ENCODE results near the gene SENP2. TPM values are rescaled to one million over a fixed set of nuclear protein-coding genes. Genes with fewer than 3 reads are reported as not detected.

SENP2 gene
- total and polyA plus RNA-seq, 2 of the 13 experiments (the other 11 are each of a cell fraction or from before 2014, with no cell fraction given) = 7.7 to 46.2 TPM

- DNase-seq (ENCODE audit: low spot score) (peak; percentile 72), ATAC-seq (peak; percentile 80), FAIRE-seq (peak; percentile 80)
- no peaks in the 10 kb centered on the region for H3K27me3 ChIP-seq (ENCODE audit: control insufficient read depth in 1 of 2, insufficient read depth in 2 of 2, low read length in 2 of 2)
- H3K9me3 ChIP-seq (ENCODE audit: low read length) = no peaks in the 10 kb centered on the region
- H3K9ac ChIP-seq (ENCODE audit: insufficient read depth, low read depth, low read length) = no peak overlapping the region
- no peak overlapping the region for H3K27ac ChIP-seq (ENCODE audit: extremely low read length, insufficient read depth, low read length)
- intact Hi-C loops (cut with micrococcal nuclease; ENCODE audit: unreplicated experiment) = loop anchor here (2.0 to 5.0 kb wide), 3 partner anchors 107 to 247 kb away; no protein-coding TSS in a partner anchor
- ChIA-PET CTCF (ENCODE audit: low intra/inter-chr PET ratio, low total read pairs) (interaction anchor here (1.5 to 1.9 kb wide), 2 partner anchors 108 to 247 kb away, joined by 4 to 8 read pairs; no protein-coding TSS in a partner anchor), POLR2A (interaction anchor here (0.8 to 1.1 kb wide), 2 partner anchors 108 to 162 kb away, joined by 3 to 4 read pairs; no protein-coding TSS in a partner anchor)
- no peak overlapping the region for H3K4me2 ChIP-seq (ENCODE audit: low read depth, low read length)
- H3K36me3 ChIP-seq (replicated peaks in 1 of 2; ENCODE audit: control insufficient read depth in 1 of 2, insufficient read depth in 2 of 2, low read length in 2 of 2) = peaks cover 25 to 46% of the 10 kb centered on the region in 2 experiments
- H4K20me1 ChIP-seq (ENCODE audit: insufficient read depth, low read length) = no peaks in the 10 kb centered on the region
- no peaks in the 10 kb centered on the region for H3K4me1 ChIP-seq (ENCODE audit: insufficient read depth, low read length)
- in situ Hi-C loops (cut with HindIII; ENCODE audit: extremely low pct_ligation_motif_present, low pct_unique_long_range_greater_than_20kb) = loop anchor here (10.0 kb wide), 1 partner anchor 245 kb away; no protein-coding TSS in a partner anchor
- no peak overlapping the region for H2AFZ ChIP-seq (ENCODE audit: low read length)
- no peaks in the 10 kb centered on the region for H3K79me2 ChIP-seq (ENCODE audit: insufficient read depth, low read length)
- no TSS peak for BruUV-seq (replicated peaks)
- WGBS (ENCODE audit: low lambda C conversion rate) = 73% methylated on average over 17 of the region's 18 CpGs
- H3K4me3 ChIP-seq (replicated peaks in 1 of 3; ENCODE audit: insufficient read depth in 1 of 3, low read depth in 2 of 3, low read length in 3 of 3) = no peak overlapping the region
- TF ChIP-seq XRCC5 (optimal IDR thresholded peaks at IDR 0.05; ENCODE audit: low read length) (peak; percentile 87), ZNF367 (CRISPR knock-in tag; IDR thresholded peaks at IDR 0.05; ENCODE audit: borderline replicate concordance) (no peak), ERF (CRISPR knock-in tag; IDR thresholded peaks at IDR 0.05) (peak; percentile 72; the same call in 1 of the 2 replicates), SALL1 (CRISPR knock-in tag; IDR thresholded peaks at IDR 0.05) (0 out of 2 replicates have a peak, but pooled peaks have one; percentile 11), KDM3A (CRISPR knock-in tag; IDR thresholded peaks at IDR 0.05; ENCODE audit: low read depth) (peak; percentile 64; the same call in 1 of the 2 replicates), ZBTB7B (CRISPR knock-in tag; IDR thresholded peaks at IDR 0.05) (no peak), HMGXB4 (CRISPR knock-in tag; IDR thresholded peaks at IDR 0.05; ENCODE audit: borderline replicate concordance in 1 of 2, low read depth in 1 of 2) (peak in 1 of 2 experiments; percentile 35; a peak in 1 of 4 replicates), CBFB (CRISPR knock-in tag; IDR thresholded peaks at IDR 0.05) (0 out of 2 replicates have a peak, but pooled peaks have one; percentile 20), BCL3 (CRISPR knock-in tag; IDR thresholded peaks at IDR 0.05) (0 out of 2 replicates have a peak, but pooled peaks have one; percentile 36), RAD21 (CRISPR knock-in tag; IDR thresholded peaks at IDR 0.05) (peak; percentile 80), RAD51 (IDR thresholded peaks at IDR 0.05; ENCODE audit: borderline replicate concordance) (no peak), USF2 (IDR thresholded peaks at IDR 0.05; ENCODE audit: low read depth, low read length) (no peak), USF2 (CRISPR knock-in tag; IDR thresholded peaks at IDR 0.05; ENCODE audit: borderline replicate concordance) (no peak), KLF16 (CRISPR knock-in tag; IDR thresholded peaks at IDR 0.05) (0 out of 4 replicates have a peak, but pooled peaks of 1 of the 2 experiments have one; percentile 38), ZSCAN30 (CRISPR knock-in tag; IDR thresholded peaks at IDR 0.05) (no peak), FOXA1 (IDR thresholded peaks at IDR 0.05) (no peak), FOXA1 (CRISPR knock-in tag; IDR thresholded peaks at IDR 0.05) (no peak), MAFK (conservative IDR thresholded peaks at IDR 0.05 in 1 of 2, IDR thresholded peaks at IDR 0.05 in 1 of 2; ENCODE audit: low read length in 2 of 2) (peak; percentile 87 to 90)
Observed at GRCh38 chr3:185659942-185660921, 74.1 kb downstream of the SENP2 start.

Data from HepG2 (cell line).